K562 (cell line): ENCODE results near the gene RHOB. TPM values are rescaled to one million over a fixed set of nuclear protein-coding genes. Genes with fewer than 3 reads are reported as not detected.

Source experiments
- EP300 ChIP-seq: IDR thresholded peaks from 2 replicates; pipeline ENCODE4 v1.6.1; 2012; ENCODE audit warnings: low read length, improper control_type of control experiment
- HNRNPUL1 ChIP-seq: fragments of 200-400 bp; formaldehyde crosslinking; IDR thresholded peaks from 2 replicates; pipeline ENCODE4 v1.6.1; 2017; ENCODE audit warnings: low read length
- JUN ChIP-seq, 2 experiments: sonication (generic) in 1 of 2; formaldehyde crosslinking in 1 of 2; IDR thresholded peaks; 2 replicates each; pipeline versions ENCODE4 v1.6.1 to v1.8.0; 2012 to 2022; ENCODE audit warnings: borderline replicate concordance in 2 of 2, mild to moderate bottlenecking in 2 of 2, improper control_type of control experiment in 1 of 2, low read depth in 1 of 2, low read length in 1 of 2, missing genetic modification reagents in 1 of 2
- NR2C1 ChIP-seq, 2 experiments: fragments of 450-650 bp; IDR thresholded peaks; 2 replicates each; pipeline ENCODE4 v1.6.1; 2017; ENCODE audit warnings: mild to moderate bottlenecking in 2 of 2, antibody characterized with exemption in 1 of 2, inconsistent platforms in 1 of 2, missing compliant biosample characterization in 1 of 2, missing genetic modification characterization in 1 of 2
- TEAD4 ChIP-seq, 2 experiments: sonication (generic) in 1 of 2; formaldehyde crosslinking in 1 of 2; IDR thresholded peaks; 2 replicates each; pipeline versions ENCODE4 v1.6.1 to v1.8.0; 2012 to 2022; ENCODE audit warnings: borderline replicate concordance in 1 of 2, inconsistent platforms in 1 of 2, low read length in 1 of 2, mild to moderate bottlenecking in 1 of 2, missing genetic modification reagents in 1 of 2
- ZBTB8A ChIP-seq: fragments of 450-650 bp; IDR thresholded peaks from 2 replicates; pipeline ENCODE4 v1.6.1; 2018; ENCODE audit warnings: mild to moderate bottlenecking, moderate library complexity; ENCODE audit not compliant: partially characterized antibody
- ZNF217 ChIP-seq: sonication (generic); formaldehyde crosslinking; IDR thresholded peaks from 2 replicates; pipeline ENCODE4 v1.8.0; 2022; ENCODE audit warnings: mild to moderate bottlenecking, missing genetic modification reagents
- ZNF507 ChIP-seq: conservative IDR thresholded peaks from 2 replicates; pipeline ENCODE4 v1.6.1; 2017; ENCODE audit warnings: missing genetic modification characterization, missing compliant biosample characterization
- polyA plus RNA-seq, 8 experiments: library from polyadenylated mRNA; depleted of rRNA in 4 of 8; stranded (reverse) in 5 of 8; unstranded in 3 of 8; fragments of >200 nt; fragmentation: Nextera tagmentation in 2 of 8; fragmentation: Illumina TruSeq in 1 of 8; extraction: Ambion mirVana in 2 of 8; extraction: Trizol in 1 of 8; gene quantifications; 2 replicates each; pipeline versions ENCODE4 v1.2.1 to v1.2.3, GENCODE V29; 2011 to 2014; ENCODE audit warnings: inconsistent platforms in 1 of 8, missing spikeins in 1 of 8
- total RNA-seq, 7 experiments: library from RNA; depleted of rRNA in 6 of 7; stranded (reverse); fragments of >200 nt in 6 of 7; fragmentation: Illumina TruSeq in 2 of 7; extraction: Trizol in 2 of 7; gene quantifications; 2 replicates each; pipeline versions ENCODE4 v1.2.1 to v1.2.3, GENCODE V29; 2011 to 2021; ENCODE audit warnings: low replicate concordance in 1 of 7
- TF ChIP-seq, protein P1 (sequence below): fragments of 450-650 bp; IDR thresholded peaks from 2 replicates; pipeline ENCODE4 v1.6.1; 2016; ENCODE audit warnings: mild to moderate bottlenecking, moderate library complexity
- TF ChIP-seq, protein P2 (sequence below), 2 experiments: fragments of 450-650 bp in 1 of 2; sonication (generic) in 1 of 2; formaldehyde crosslinking; conservative IDR thresholded peaks; 2 replicates each; pipeline versions ENCODE4 v1.4.0 to v1.8.1; 2020 to 2022; ENCODE audit warnings: mild to moderate bottlenecking in 1 of 2, missing genetic modification reagents in 1 of 2
- TF ChIP-seq, protein P3 (sequence below): fragments of 250-450 bp; sonication (Bioruptor Pico); IDR thresholded peaks from 2 replicates; pipeline ENCODE4 v1.8.0; 2021; ENCODE audit warnings: moderate library complexity, mild to moderate bottlenecking, inconsistent platforms

Gene RHOB
- total and polyA plus RNA-seq, 9 of the 15 experiments (the other 6 are each of a cell fraction or from before 2014, with no cell fraction given): 0.07 to 4.8 (median 1.1) TPM

DNA sequence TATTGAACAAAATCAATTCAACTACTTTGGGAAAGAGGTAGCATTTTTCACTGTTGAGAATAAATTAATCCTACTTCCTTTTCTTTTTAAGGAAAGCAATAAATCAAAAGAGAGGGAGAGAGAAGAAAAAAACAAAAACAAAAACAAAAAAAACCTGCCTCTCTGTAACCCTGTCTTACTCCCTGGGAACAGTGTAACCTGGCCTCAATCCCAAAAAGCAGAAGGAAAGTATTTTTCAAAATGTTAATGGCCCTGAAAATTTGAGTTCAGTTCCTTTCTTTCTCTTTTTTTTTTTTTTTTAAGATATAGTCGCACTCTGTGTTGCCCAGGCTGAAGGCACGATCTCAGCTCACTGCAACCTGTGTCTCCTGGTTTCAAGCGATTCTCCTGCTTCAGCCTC lies 35.9 kb downstream of the RHOB start (continued):
- TF ChIP-seq, protein P1, sequence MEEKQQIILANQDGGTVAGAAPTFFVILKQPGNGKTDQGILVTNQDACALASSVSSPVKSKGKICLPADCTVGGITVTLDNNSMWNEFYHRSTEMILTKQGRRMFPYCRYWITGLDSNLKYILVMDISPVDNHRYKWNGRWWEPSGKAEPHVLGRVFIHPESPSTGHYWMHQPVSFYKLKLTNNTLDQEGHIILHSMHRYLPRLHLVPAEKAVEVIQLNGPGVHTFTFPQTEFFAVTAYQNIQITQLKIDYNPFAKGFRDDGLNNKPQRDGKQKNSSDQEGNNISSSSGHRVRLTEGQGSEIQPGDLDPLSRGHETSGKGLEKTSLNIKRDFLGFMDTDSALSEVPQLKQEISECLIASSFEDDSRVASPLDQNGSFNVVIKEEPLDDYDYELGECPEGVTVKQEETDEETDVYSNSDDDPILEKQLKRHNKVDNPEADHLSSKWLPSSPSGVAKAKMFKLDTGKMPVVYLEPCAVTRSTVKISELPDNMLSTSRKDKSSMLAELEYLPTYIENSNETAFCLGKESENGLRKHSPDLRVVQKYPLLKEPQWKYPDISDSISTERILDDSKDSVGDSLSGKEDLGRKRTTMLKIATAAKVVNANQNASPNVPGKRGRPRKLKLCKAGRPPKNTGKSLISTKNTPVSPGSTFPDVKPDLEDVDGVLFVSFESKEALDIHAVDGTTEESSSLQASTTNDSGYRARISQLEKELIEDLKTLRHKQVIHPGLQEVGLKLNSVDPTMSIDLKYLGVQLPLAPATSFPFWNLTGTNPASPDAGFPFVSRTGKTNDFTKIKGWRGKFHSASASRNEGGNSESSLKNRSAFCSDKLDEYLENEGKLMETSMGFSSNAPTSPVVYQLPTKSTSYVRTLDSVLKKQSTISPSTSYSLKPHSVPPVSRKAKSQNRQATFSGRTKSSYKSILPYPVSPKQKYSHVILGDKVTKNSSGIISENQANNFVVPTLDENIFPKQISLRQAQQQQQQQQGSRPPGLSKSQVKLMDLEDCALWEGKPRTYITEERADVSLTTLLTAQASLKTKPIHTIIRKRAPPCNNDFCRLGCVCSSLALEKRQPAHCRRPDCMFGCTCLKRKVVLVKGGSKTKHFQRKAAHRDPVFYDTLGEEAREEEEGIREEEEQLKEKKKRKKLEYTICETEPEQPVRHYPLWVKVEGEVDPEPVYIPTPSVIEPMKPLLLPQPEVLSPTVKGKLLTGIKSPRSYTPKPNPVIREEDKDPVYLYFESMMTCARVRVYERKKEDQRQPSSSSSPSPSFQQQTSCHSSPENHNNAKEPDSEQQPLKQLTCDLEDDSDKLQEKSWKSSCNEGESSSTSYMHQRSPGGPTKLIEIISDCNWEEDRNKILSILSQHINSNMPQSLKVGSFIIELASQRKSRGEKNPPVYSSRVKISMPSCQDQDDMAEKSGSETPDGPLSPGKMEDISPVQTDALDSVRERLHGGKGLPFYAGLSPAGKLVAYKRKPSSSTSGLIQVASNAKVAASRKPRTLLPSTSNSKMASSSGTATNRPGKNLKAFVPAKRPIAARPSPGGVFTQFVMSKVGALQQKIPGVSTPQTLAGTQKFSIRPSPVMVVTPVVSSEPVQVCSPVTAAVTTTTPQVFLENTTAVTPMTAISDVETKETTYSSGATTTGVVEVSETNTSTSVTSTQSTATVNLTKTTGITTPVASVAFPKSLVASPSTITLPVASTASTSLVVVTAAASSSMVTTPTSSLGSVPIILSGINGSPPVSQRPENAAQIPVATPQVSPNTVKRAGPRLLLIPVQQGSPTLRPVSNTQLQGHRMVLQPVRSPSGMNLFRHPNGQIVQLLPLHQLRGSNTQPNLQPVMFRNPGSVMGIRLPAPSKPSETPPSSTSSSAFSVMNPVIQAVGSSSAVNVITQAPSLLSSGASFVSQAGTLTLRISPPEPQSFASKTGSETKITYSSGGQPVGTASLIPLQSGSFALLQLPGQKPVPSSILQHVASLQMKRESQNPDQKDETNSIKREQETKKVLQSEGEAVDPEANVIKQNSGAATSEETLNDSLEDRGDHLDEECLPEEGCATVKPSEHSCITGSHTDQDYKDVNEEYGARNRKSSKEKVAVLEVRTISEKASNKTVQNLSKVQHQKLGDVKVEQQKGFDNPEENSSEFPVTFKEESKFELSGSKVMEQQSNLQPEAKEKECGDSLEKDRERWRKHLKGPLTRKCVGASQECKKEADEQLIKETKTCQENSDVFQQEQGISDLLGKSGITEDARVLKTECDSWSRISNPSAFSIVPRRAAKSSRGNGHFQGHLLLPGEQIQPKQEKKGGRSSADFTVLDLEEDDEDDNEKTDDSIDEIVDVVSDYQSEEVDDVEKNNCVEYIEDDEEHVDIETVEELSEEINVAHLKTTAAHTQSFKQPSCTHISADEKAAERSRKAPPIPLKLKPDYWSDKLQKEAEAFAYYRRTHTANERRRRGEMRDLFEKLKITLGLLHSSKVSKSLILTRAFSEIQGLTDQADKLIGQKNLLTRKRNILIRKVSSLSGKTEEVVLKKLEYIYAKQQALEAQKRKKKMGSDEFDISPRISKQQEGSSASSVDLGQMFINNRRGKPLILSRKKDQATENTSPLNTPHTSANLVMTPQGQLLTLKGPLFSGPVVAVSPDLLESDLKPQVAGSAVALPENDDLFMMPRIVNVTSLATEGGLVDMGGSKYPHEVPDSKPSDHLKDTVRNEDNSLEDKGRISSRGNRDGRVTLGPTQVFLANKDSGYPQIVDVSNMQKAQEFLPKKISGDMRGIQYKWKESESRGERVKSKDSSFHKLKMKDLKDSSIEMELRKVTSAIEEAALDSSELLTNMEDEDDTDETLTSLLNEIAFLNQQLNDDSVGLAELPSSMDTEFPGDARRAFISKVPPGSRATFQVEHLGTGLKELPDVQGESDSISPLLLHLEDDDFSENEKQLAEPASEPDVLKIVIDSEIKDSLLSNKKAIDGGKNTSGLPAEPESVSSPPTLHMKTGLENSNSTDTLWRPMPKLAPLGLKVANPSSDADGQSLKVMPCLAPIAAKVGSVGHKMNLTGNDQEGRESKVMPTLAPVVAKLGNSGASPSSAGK: no peak
- TF ChIP-seq EP300 (no peak), ZNF217 (no peak), HNRNPUL1 (no peak), TEAD4 (IDR thresholded peaks at IDR 0.05; ENCODE audit: low read length) (no peak), TEAD4 (CRISPR knock-in tag; IDR thresholded peaks at IDR 0.05; ENCODE audit: borderline replicate concordance) (no peak), NR2C1 (IDR thresholded peaks at IDR 0.05) (no peak), NR2C1 (tag; IDR thresholded peaks at IDR 0.05) (no peak), ZNF507 (no peak), ZBTB8A (no peak), JUN (IDR thresholded peaks at IDR 0.05; ENCODE audit: borderline replicate concordance, low read depth, low read length) (no peak), JUN (CRISPR knock-in tag; IDR thresholded peaks at IDR 0.05; ENCODE audit: borderline replicate concordance) (no peak)
- TF ChIP-seq, protein P2, sequence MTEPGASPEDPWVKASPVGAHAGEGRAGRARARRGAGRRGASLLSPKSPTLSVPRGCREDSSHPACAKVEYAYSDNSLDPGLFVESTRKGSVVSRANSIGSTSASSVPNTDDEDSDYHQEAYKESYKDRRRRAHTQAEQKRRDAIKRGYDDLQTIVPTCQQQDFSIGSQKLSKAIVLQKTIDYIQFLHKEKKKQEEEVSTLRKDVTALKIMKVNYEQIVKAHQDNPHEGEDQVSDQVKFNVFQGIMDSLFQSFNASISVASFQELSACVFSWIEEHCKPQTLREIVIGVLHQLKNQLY (CRISPR knock-in tag; conservative IDR thresholded peaks at IDR 0.05): no peak
- TF ChIP-seq, protein P3, sequence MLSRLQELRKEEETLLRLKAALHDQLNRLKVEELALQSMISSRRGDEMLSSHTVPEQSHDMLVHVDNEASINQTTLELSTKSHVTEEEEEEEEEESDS (CRISPR knock-in tag): no peak
